Measurements from ENCODE around the gene SLC34A3.

The SLC34A3 gene

GRCh38 chr9:137273611-137274320 is 43.1 kb downstream of the SLC34A3 start:
- TF ChIP-seq CTCF (conservative IDR thresholded peaks at IDR 0.05; ENCODE audit: low read depth, low read length), result no peak
- no peak for DNase-seq (ENCODE audit: low read depth)
- no peak overlapping the region for H3K4me3 ChIP-seq (ENCODE audit: low read length)

- no peak for DNase-seq (ENCODE audit: low read depth)
- no peak for TF ChIP-seq CTCF (conservative IDR thresholded peaks at IDR 0.05; ENCODE audit: low read depth, low read length)
These were observed 44.5 kb downstream of the SLC34A3 start for GRCh38 chr9:137275203-137275587.

GRCh38 chr9:137275588-137276472 is 45.1 kb downstream of the SLC34A3 start:
- no peak for TF ChIP-seq CTCF (conservative IDR thresholded peaks at IDR 0.05; ENCODE audit: low read depth, low read length)
- H3K4me3 ChIP-seq (ENCODE audit: low read length), result no peak overlapping the region
- DNase-seq (ENCODE audit: low read depth), result no peak

More at GRCh38 chr9:137275203-137275587, 44.5 kb downstream of the SLC34A3 start:
- H3K4me3 ChIP-seq (ENCODE audit: low read length), result no peak overlapping the region

- TF ChIP-seq CTCF (conservative IDR thresholded peaks at IDR 0.05; ENCODE audit: low read depth, low read length), result no peak
- peak overlapping the region; percentile 65 for H3K4me3 ChIP-seq (ENCODE audit: low read length)
- no peak for DNase-seq (ENCODE audit: low read depth)
These were observed 46.0 kb downstream of the SLC34A3 start for GRCh38 chr9:137276473-137277328.

GRCh38 chr9:137277329-137278041 is 46.8 kb downstream of the SLC34A3 start, which contains the start of gene TOR4A:
Gene TOR4A, plus strand, starts transcription at chr9:137277726. Its CDS starts 964 bp downstream, at chr9:137278690.
- TF ChIP-seq CTCF (conservative IDR thresholded peaks at IDR 0.05; ENCODE audit: low read depth, low read length), result peak; percentile 43
- peak; percentile 59 for DNase-seq (ENCODE audit: low read depth)
- peak within 1 kb of the TSS; percentile 65 for H3K4me3 ChIP-seq (ENCODE audit: low read length)

- no peak for TF ChIP-seq CTCF (conservative IDR thresholded peaks at IDR 0.05; ENCODE audit: low read depth, low read length)
- no peak for DNase-seq (ENCODE audit: low read depth)
- peak overlapping the region; percentile 65 for H3K4me3 ChIP-seq (ENCODE audit: low read length)
These were observed 47.5 kb downstream of the SLC34A3 start for GRCh38 chr9:137278061-137278701.

Data from retinal pigment epithelial cell (primary cell).